OCI-LY3 (cell line): ENCODE measurements around the gene DENND1A.
A peak's percentile ranks its signal among the peaks of the same experiment; 100 is the strongest.

Experiments
- H2AFZ ChIP-seq: fragments of 200-600, 300-600 bp; shearing (Covaris generic); 2 replicates; pipeline ENCODE4 v1.6.0; 2014; ENCODE audit warnings: antibody characterized with exemption, low read depth, low read length
- H3K27ac ChIP-seq: fragments of 200-600, 300-600 bp; sonication (generic); 2 replicates; pipeline ENCODE4 v1.5.1; 2014; ENCODE audit warnings: mild to moderate bottlenecking, low read length, moderate library complexity, mixed read lengths
- H3K27me3 ChIP-seq: fragments of 200-600, 300-600 bp; sonication (generic); 2 replicates; pipeline ENCODE4 v1.6.1; 2014; ENCODE audit warnings: low read depth, low read length, mixed read lengths
- H3K36me3 ChIP-seq: fragments of 200-600, 300-600 bp; sonication (generic); replicated peaks from 2 replicates; pipeline ENCODE3; 2014; ENCODE audit warnings: low read depth, low read length, mixed read lengths
- H3K4me1 ChIP-seq: fragments of 300-600, 200-600 bp; sonication (generic); 2 replicates; pipeline ENCODE4 v1.6.1; 2014; ENCODE audit warnings: low read length, mixed read lengths
- H3K4me2 ChIP-seq: fragments of 200-600, 300-600 bp; sonication (generic); 2 replicates; pipeline ENCODE4 v1.6.1; 2014; ENCODE audit warnings: low read length, mixed read lengths
- H3K4me3 ChIP-seq: fragments of 300-600, 200-600 bp; sonication (generic); 2 replicates; pipeline ENCODE4 v1.5.1; 2014; ENCODE audit warnings: antibody characterized with exemption, mild to moderate bottlenecking, low read length, moderate library complexity
- H3K79me2 ChIP-seq: fragments of 300-600, 200-600 bp; shearing (Covaris generic); 2 replicates; pipeline ENCODE4 v1.6.1; 2014; ENCODE audit warnings: mild to moderate bottlenecking, low read length, mixed read lengths
- H3K9ac ChIP-seq: fragments of 300-600, 200-600 bp; shearing (Covaris generic); 2 replicates; pipeline ENCODE4 v1.6.0; 2014; ENCODE audit warnings: mild to moderate bottlenecking, low read length, moderate library complexity
- H3K9me3 ChIP-seq: fragments of 200-600, 300-600 bp; shearing (Covaris generic); 2 replicates; pipeline ENCODE4 v1.6.1; 2014; ENCODE audit warnings: low read length, mixed read lengths; ENCODE audit not compliant: insufficient read depth
- H4K20me1 ChIP-seq: fragments of 200-600, 300-600 bp; sonication (generic); 2 replicates; pipeline ENCODE4 v1.6.1; 2016; ENCODE audit warnings: low read length, mixed read lengths; ENCODE audit not compliant: insufficient read depth
- CTCF ChIP-seq: fragments of 200-600, 300-600 bp; sonication (generic); IDR thresholded peaks from 2 replicates; pipeline ENCODE4 v1.5.1; 2014; ENCODE audit warnings: antibody characterized with exemption, low read length, low read depth
- EZH2phosphoT487 ChIP-seq: fragments of 200-600 bp; shearing (Covaris generic); IDR thresholded peaks from 2 replicates; pipeline ENCODE4 v1.6.1; 2018; ENCODE audit warnings: antibody characterized with exemption, mixed run types, low read depth

The DENND1A gene

GRCh38 chr9:123965801-123966686 lies 36.1 kb upstream of the DENND1A start:
- TF ChIP-seq CTCF (no peak), EZH2phosphoT487 (no peak)
- no peak overlapping the region for H3K27ac ChIP-seq

GRCh38 chr9:123964761-123965160 lies 34.8 kb upstream of the DENND1A start:
- H3K4me3 ChIP-seq = no peak overlapping the region
- H3K27me3 ChIP-seq = peaks cover 45% of the 10 kb centered on the region
- H3K4me2 ChIP-seq = no peak overlapping the region; the same call in 1 of the 2 replicates

More at GRCh38 chr9:123965801-123966686, 36.1 kb upstream of the DENND1A start:
- no peaks in the 10 kb centered on the region for H3K36me3 ChIP-seq
- no peaks in the 10 kb centered on the region for H3K9me3 ChIP-seq
- H4K20me1 ChIP-seq = no peaks in the 10 kb centered on the region
- no peak overlapping the region for H2AFZ ChIP-seq
- no peak overlapping the region for H3K4me2 ChIP-seq
- H3K4me1 ChIP-seq = peaks cover 8% of the 10 kb centered on the region; the same call in 1 of the 2 replicates
- H3K27me3 ChIP-seq = peaks cover 48% of the 10 kb centered on the region
- H3K4me3 ChIP-seq = no peak overlapping the region
- H3K9ac ChIP-seq = no peak overlapping the region
- no peaks in the 10 kb centered on the region for H3K79me2 ChIP-seq

GRCh38 chr9:123960965-123961364 lies 31.0 kb upstream of the DENND1A start:
- H2AFZ ChIP-seq = no peak overlapping the region
- H3K27ac ChIP-seq = no peak overlapping the region
- H3K36me3 ChIP-seq = no peaks in the 10 kb centered on the region
- peaks cover 10% of the 10 kb centered on the region; the same call in 1 of the 2 replicates for H3K4me1 ChIP-seq
- H3K4me3 ChIP-seq = no peak overlapping the region
- no peak overlapping the region for H3K9ac ChIP-seq
- TF ChIP-seq CTCF = no peak
- H3K4me2 ChIP-seq = no peak overlapping the region
- H3K9me3 ChIP-seq = 0 out of 2 replicates have a peak, but pooled peaks cover 4% of the 10 kb centered on the region
- H3K79me2 ChIP-seq = no peaks in the 10 kb centered on the region
- H3K27me3 ChIP-seq = peaks cover 56% of the 10 kb centered on the region
- no peaks in the 10 kb centered on the region for H4K20me1 ChIP-seq

More at GRCh38 chr9:123964761-123965160, 34.8 kb upstream of the DENND1A start:
- Histone ChIP-seq H2AFZ (no peak overlapping the region), H3K9me3 (no peaks in the 10 kb centered on the region), H3K36me3 (no peaks in the 10 kb centered on the region), H3K27ac (no peak overlapping the region), H3K4me1 (peaks cover 10% of the 10 kb centered on the region; the same call in 1 of the 2 replicates), H3K9ac (no peak overlapping the region), H3K79me2 (no peaks in the 10 kb centered on the region), H4K20me1 (no peaks in the 10 kb centered on the region)
- TF ChIP-seq EZH2phosphoT487 (no peak), CTCF (no peak)

GRCh38 chr9:123960366-123960765 lies 30.4 kb upstream of the DENND1A start:
- no peak overlapping the region for H3K4me3 ChIP-seq
- H3K27ac ChIP-seq = no peak overlapping the region
- H3K4me1 ChIP-seq = peaks cover 10% of the 10 kb centered on the region; the same call in 1 of the 2 replicates
- H3K36me3 ChIP-seq = no peaks in the 10 kb centered on the region
- no peak overlapping the region for H3K9ac ChIP-seq
- H3K4me2 ChIP-seq = no peak overlapping the region
- peak; percentile 85 for TF ChIP-seq CTCF
- no peak for TF ChIP-seq EZH2phosphoT487
- H3K27me3 ChIP-seq = peaks cover 51% of the 10 kb centered on the region
- 0 out of 2 replicates have a peak, but pooled peaks cover 4% of the 10 kb centered on the region for H3K9me3 ChIP-seq
- no peaks in the 10 kb centered on the region for H3K79me2 ChIP-seq
- no peaks in the 10 kb centered on the region for H4K20me1 ChIP-seq
- no peak overlapping the region for H2AFZ ChIP-seq
